GM12864 (cell line): Measurements from ENCODE around the gene LRRC71.

Experiments used
- DNase-seq: peaks from one replicate; pipeline ENCODE4 v3.0.0-alpha.2; 2011; ENCODE audit warnings: low read depth
- H3K4me3 ChIP-seq: 2 replicates; pipeline ENCODE4 v1.5.1; 2011; ENCODE audit warnings: mild to moderate bottlenecking, low read depth, low read length, control low read depth
- TF ChIP-seq, protein P1 (sequence below): IDR thresholded peaks from 2 replicates; pipeline ENCODE4 v1.5.1; 2011; ENCODE audit warnings: low read depth, mild to moderate bottlenecking, moderate library complexity, low read length, control low read depth, inconsistent platforms; ENCODE audit errors: missing control alignments

LRRC71 gene

DNA sequence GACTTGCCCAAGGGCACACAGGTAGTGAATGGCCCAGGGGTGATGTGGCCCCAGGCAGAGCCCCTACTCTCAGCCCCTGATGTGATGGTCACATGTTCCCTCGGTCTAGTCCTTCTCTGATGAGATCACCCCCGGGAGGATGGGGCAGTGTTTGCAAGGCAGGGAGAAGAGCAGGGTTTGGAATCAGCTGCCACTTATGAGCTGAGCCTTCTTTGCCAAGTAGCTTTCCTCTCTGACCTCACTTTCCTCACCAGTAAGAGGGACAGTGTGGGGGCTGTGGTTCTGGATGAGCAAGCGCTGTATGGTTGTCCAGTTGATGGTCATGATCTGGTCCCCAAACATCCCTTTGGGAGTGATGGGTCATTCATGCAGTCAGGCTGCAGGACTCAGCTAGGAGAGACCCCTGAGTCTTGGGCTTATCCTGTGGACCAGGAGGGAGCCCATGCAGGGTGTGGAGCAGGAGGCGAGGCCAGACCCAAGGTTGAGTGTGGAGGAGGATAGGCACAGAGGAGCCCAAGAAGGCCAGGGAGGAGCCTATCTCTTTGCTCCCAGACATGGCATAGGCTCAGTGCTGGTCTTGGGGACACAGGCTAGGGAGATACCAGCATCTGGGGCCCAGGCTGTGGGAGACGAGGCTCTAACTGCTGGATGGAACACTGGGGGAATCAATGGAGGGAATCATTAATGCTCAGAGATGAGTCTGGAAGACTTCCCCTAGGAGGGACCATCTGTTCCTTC, 42.8 kb upstream of the LRRC71 start:
- TF ChIP-seq, protein P1, sequence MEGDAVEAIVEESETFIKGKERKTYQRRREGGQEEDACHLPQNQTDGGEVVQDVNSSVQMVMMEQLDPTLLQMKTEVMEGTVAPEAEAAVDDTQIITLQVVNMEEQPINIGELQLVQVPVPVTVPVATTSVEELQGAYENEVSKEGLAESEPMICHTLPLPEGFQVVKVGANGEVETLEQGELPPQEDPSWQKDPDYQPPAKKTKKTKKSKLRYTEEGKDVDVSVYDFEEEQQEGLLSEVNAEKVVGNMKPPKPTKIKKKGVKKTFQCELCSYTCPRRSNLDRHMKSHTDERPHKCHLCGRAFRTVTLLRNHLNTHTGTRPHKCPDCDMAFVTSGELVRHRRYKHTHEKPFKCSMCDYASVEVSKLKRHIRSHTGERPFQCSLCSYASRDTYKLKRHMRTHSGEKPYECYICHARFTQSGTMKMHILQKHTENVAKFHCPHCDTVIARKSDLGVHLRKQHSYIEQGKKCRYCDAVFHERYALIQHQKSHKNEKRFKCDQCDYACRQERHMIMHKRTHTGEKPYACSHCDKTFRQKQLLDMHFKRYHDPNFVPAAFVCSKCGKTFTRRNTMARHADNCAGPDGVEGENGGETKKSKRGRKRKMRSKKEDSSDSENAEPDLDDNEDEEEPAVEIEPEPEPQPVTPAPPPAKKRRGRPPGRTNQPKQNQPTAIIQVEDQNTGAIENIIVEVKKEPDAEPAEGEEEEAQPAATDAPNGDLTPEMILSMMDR: no peak
- DNase-seq: no peak
- no peak overlapping the region for H3K4me3 ChIP-seq

DNA sequence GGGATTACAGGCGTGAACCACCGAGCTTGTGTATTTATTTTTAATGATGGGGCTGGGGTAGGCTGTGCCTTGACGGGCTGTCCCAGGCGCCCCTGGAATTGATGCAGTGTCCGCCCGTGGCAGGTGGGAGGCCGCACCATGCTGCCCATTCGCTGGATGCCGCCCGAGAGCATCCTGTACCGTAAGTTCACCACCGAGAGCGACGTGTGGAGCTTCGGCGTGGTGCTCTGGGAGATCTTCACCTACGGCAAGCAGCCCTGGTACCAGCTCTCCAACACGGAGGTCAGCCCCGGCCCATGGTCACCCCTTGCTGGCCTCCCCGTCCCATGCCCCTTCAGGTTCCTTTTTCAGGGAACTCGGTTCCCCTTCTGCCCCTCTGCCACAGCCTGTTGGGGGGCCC, 40.6 kb upstream of the LRRC71 start:
- DNase-seq: no peak
- H3K4me3 ChIP-seq: no peak overlapping the region
- TF ChIP-seq, protein P1: no peak

DNA sequence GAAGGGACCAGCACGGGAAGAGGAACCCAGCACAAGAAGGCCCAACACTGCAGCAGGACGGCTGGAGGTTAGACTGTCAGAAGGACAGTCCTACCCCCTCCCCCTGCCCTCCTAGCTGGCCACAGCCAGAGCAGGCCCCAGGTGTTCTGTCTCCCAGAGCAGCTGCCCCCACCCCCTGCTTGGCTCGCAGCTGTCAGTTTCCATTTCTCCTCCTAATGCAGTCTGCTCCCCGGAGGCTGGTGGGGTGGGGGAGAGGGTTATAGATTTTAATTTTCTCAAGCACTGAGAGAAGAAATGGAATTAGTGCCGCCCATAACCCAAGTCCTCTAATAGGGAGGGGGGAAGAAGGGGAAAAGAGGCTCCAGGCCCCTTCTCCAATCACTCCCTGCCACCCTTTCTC, 40.0 kb upstream of the LRRC71 start:
- no peak for DNase-seq

DNA sequence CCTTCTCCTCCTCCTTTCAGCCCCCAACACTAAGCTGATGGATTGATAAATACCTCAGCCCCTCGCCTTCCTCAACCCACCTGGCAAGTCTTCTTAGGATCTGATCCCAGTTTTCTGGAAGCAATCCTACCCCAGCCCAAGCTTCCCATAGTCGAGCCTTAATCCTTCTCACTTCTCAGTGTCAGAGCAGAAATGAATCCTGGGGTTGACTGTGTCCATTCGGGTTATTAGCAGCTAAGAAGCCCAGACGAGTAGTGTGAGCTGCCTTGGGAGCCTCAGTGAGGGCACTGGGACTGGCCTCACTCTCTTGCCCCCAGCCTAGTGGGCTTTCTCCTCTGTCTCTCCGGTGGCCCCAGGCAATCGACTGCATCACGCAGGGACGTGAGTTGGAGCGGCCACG, 39.3 kb upstream of the LRRC71 start:
- DNase-seq: no peak
- TF ChIP-seq, protein P1: no peak

More for the DNA sequence above, 40.0 kb upstream of the LRRC71 start:
- TF ChIP-seq, protein P1: no peak
- no peak overlapping the region for H3K4me3 ChIP-seq

DNA sequence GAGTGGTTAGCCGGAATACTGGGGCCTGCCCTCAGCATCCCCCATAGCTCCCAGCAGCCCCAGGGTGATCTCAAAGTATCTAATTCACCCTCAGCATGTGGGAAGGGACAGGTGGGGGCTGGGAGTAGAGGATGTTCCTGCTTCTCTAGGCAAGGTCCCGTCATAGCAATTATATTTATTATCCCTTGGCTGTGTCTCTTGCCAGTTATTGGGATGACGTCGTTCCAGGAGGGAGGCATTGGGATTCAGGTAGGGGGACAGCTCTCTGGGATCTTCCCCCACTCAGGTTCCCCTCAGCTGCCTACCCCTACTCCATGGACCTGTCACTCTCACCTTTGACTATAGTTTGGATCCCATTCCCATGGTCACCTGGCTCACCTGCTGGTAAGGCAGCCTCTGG, 38.8 kb upstream of the LRRC71 start:
- TF ChIP-seq, protein P1: no peak
- DNase-seq: no peak
- no peak overlapping the region for H3K4me3 ChIP-seq

More for the DNA sequence above, 39.3 kb upstream of the LRRC71 start:
- H3K4me3 ChIP-seq: no peak overlapping the region

DNA sequence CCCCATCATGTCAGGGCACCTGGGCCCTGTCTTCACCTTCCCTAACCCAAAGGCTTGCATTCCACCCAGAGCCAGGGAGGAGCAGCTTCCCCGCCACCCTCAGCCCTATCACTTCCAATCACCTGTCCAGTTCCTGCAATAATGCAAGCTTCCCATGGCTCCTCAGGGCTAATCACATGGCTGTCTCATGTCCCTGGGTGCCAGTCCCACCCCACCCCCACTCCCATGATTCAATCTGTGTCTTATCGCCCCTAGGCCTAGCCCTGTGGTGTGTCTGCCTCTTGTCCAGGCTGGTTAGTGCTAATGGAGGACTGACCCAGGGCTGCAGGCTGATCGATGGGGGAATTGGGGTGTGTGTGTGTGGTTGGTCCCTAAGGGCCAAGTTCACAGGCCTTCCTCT, 37.9 kb upstream of the LRRC71 start:
- no peak for DNase-seq
- no peak overlapping the region for H3K4me3 ChIP-seq
- TF ChIP-seq, protein P1: no peak

DNA sequence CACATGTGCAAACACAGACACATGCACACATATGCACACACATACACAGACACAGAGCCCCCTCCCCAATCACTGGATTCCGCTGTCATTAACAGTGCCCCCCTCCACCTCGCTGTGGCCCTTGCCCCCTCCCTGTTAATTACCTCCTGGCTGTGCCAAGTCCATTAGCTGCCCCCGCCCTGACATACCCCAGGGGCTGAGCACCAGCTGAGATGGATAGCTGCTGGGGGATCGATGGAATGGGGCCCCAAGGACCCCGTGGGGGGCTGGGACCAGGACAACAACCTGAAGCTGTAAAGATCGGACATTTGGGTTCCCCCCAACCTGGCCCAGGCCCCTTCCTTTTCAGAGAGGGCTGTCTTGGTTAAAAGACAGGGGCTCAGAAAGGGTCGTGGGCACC, 36.5 kb upstream of the LRRC71 start:
- TF ChIP-seq, protein P1: no peak
- no peak overlapping the region for H3K4me3 ChIP-seq
- DNase-seq: no peak
